IPS-18c (cell line): Measurements from ENCODE around the gene PTPRK.

Experiments
- H3K4me3 ChIP-seq: 2 replicates; pipeline ENCODE4 v1.7.0; 2013; ENCODE audit warnings: low read depth, mild to moderate bottlenecking, low read length, moderate library complexity; ENCODE audit not compliant: insufficient read depth
- H3K9me3 ChIP-seq: one replicate; pipeline ENCODE4 v1.6.1; 2013; ENCODE audit warnings: mild to moderate bottlenecking, low read length, moderate library complexity; ENCODE audit not compliant: control insufficient read depth, insufficient read depth

PTPRK gene

GRCh38 chr6:128240024-128240428 lies 280.4 kb downstream of the PTPRK start:
- no peak overlapping the region for H3K4me3 ChIP-seq
- H3K9me3 ChIP-seq: no peaks in the 10 kb centered on the region

DNA sequence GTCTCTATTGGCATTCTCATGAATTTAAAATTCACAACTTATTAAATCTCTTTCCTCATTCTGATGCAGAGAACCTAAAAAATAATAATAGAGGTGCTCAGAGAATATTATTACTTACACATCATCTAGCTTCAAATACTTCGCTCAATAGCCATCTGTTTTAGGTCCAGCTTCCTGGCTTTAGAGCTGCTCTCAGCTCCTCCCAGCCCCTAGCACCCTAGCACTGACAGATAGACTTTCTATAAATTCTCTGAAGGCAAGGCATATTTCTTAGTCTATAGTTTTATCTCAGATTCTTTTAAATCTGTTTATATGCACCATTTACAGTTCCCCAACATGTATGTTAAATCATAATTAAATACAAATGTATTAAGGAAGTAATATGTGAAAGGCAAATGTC lies 281.3 kb downstream of the PTPRK start:
- no peaks in the 10 kb centered on the region for H3K9me3 ChIP-seq
- H3K4me3 ChIP-seq: no peak overlapping the region

DNA sequence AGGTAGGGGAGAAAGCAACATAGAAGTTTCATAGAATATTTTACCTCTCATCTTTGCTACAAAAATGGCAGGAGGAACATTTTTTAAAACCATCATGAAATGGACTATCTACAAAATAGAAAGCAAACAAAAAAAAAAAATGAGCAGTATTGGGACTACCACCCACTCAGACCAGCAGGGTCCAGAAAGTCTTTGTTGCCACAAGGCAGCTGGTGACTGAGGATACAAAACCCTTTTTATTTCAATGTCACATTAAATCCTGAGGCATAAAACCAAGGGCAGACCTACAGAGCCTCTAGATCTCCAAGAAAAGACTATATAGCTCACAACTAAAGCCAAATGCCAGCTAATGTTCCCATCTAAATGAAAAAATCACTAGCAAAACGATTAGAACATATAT lies 282.2 kb downstream of the PTPRK start:
- Histone ChIP-seq H3K9me3 (no peaks in the 10 kb centered on the region), H3K4me3 (no peak overlapping the region)

DNA sequence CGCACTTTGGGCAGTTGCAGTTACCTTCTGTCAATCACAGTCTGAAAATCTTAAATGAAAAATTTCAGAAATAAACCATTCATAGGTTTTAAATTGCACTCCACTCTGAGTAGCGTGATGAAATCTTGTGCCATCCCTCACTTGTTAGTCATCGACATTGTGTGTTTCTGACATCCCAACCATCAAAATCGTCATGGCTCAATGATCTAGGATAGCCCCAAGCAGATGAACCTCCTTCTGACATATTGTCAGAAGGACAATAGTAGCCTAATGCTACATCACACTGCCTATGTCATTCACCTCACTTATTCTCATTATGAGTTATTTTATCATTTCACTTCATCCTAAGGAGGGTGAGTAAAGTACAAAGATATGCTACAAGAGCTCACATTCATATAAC lies 284.8 kb downstream of the PTPRK start:
- Histone ChIP-seq H3K9me3 (no peaks in the 10 kb centered on the region), H3K4me3 (no peak overlapping the region)

DNA sequence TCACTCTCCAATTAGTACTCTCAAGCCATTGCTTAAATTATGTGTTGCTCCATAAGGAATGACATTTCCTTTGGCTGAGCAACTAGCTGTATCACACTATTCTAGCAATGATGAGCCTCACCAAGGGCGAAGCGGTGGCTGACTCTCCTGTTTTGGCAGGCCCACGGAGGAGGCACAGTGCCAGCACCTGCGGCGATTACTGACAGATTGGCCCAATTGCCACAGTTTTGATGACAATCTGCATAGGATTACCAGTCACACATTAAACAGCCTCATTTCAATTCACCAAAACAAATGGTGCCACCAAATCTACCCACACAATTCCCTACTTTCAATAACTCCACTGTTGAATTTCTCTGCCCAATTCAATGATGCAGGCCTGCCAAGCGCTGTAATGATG lies 286.9 kb downstream of the PTPRK start:
- Histone ChIP-seq H3K4me3 (no peak overlapping the region), H3K9me3 (no peaks in the 10 kb centered on the region)

GRCh38 chr6:128230267-128230989 lies 290.0 kb downstream of the PTPRK start:
- Histone ChIP-seq H3K9me3 (no peaks in the 10 kb centered on the region), H3K4me3 (no peak overlapping the region)

GRCh38 chr6:128225612-128226011 lies 294.8 kb downstream of the PTPRK start:
- H3K4me3 ChIP-seq: no peak overlapping the region
- no peaks in the 10 kb centered on the region for H3K9me3 ChIP-seq

- no peak overlapping the region for H3K4me3 ChIP-seq
- no peaks in the 10 kb centered on the region for H3K9me3 ChIP-seq
These were observed 303.5 kb downstream of the PTPRK start for GRCh38 chr6:128216917-128217316.

DNA sequence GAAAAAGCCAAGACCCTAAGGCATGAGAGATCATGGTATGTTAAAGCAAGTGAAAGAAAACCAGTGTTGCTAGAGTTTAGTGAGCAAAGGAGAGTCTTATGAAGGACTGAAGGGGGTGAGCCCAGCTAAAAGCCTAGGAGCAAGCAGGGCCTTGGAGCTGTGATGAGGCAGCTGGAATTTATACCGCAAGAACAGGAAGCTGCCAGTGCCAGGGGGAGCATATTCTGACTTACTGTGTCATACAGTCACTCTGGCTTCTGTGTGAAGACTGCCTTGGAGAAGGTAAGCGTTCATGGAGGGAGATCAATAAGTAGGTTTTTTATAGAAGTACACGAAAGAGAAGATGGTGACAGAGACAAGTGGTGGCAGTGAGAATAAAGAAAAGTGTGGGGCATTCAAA lies 310.6 kb downstream of the PTPRK start:
- no peak overlapping the region for H3K4me3 ChIP-seq
- H3K9me3 ChIP-seq: no peaks in the 10 kb centered on the region

DNA sequence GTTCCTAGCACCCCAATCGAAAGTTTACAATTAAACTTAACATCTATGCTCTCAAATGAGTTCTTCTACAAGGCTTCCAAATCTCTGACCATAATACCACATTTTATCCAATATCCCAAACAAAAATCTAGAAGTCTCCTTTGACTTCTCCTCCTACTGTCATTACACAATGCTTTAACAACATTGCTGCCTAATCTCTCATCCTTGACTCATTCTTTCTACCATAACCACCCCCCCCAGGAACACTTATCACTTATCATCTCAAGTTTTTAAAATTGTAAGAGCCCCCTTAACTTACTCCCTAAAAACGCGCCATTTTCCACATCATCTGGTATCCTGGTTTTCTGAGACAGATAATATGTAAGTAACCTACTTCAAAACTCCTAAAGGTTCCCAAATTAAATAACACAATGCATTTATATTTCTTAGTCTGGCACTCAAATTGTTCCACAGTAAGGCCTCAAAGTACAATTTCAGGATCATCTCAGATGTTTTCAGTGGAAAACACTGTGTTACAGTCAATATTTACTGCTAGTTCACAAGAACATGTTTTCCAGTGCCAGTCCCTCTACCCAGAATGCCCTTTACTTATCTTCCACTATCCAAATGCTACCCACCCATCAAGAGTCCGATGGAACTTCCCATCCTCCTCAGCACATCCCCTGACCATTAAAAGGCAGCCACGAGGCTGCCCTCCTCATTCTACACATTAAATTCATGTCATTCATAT lies 311.4 kb downstream of the PTPRK start:
- Histone ChIP-seq H3K4me3 (no peak overlapping the region), H3K9me3 (no peaks in the 10 kb centered on the region)

- Histone ChIP-seq H3K4me3 (no peak overlapping the region), H3K9me3 (no peaks in the 10 kb centered on the region)
These were observed 312.3 kb downstream of the PTPRK start for GRCh38 chr6:128208078-128208477.

DNA sequence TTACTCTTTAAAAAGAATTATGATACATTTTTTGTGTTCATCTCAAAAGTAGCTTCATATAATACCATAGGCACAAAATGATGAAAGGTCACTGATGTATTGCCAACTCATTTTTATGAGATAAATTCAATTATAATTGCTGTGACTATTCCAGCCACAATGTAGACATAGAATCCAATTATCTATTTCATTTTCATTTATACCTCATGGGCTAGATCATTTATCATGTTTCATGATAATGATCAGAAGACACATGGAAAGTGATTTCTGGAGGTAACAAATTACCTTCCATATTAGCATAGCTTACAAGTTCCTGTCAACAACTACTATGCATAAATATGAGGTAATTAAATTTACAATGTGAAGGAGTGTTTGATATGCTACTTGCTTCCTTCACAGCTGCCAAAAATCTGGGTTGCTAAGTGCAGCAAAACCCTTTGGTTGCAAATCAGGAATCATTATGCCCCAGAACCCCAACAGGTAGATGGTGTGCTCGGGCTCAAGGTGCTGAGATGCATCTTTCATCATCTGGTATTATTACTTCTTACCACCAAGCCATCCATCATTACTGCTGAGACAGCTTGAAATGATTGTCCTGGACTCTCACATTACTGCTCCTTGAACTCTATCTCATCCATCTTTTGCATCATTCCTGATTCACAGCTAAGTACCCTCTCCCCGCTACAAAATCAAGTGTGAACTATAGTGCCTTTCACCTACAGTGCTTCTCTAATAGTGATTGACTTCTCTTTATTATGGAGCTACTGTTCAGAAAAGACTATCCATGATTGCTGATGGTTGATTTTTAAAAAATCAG lies 313.6 kb downstream of the PTPRK start:
- Histone ChIP-seq H3K4me3 (no peak overlapping the region), H3K9me3 (no peaks in the 10 kb centered on the region)

DNA sequence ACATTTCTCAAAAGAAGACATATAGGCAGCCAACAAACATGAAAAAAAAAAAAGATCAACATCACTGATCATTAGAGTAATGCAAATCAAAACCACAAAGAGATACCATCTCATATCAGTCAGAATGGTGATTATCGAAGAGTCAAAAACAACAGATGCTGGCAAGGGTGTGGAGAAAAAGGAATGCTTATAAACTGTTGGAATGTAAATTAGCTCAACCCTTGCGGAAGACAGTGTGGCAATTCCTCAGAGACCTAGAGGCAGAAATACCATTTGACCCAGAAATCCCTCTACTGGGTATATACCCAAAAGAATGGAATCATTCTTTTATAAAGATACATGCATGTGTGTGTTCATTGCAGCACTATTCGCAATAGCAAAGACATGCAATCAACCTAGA lies 315.8 kb downstream of the PTPRK start:
- no peaks in the 10 kb centered on the region for H3K9me3 ChIP-seq
- no peak overlapping the region for H3K4me3 ChIP-seq

DNA sequence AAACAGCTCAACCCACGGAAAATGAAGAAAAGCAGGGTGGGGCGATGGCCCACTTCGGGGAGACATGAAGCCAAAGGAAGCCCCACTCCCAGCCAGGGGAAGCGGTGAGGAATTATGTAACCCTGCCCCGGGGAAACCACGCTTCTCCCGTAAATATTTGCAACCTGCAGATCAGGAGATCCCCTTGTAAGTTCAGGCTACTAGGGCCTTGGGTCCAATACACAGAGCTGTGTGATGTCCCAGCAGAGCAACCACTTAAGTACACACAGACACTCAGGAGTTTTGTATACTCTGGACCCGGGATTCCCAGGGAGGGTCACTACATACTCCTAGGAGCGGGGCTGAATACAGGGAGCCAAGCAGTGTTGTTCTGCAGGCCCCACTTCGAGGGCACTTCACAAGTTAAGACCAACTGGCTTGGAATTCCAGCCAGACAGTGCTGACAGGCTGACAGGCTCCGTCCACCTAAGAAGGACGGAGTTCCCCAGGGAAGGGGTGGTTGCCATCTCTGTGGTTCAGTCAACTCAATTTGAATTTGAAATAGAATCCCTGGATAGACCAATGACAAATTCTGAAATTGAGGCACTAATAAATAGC lies 318.1 kb downstream of the PTPRK start:
- H3K4me3 ChIP-seq: no peak overlapping the region

DNA sequence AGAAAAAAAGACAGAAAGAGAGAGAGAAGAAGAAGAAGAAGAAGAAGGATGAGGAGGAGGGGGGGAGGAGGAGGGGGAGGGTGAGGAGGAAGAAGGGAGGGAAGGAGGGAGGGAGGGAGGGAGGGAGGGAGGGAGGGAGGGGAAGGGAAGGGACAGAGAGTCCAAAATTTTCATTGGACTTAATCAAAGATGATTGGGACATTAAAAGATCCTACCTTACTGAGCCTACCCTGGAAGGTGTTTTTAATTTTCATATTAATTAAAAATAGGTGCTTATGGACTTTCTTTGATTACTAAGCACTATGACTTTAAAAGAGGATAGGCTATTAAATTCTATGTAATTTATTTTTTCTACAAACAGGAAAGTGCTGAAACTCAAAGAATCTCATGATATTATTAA lies 319.6 kb downstream of the PTPRK start:
- H3K4me3 ChIP-seq: no peak overlapping the region
- no peaks in the 10 kb centered on the region for H3K9me3 ChIP-seq

More for the DNA sequence above, 318.1 kb downstream of the PTPRK start:
- no peaks in the 10 kb centered on the region for H3K9me3 ChIP-seq

- no peaks in the 10 kb centered on the region for H3K9me3 ChIP-seq
- H3K4me3 ChIP-seq: no peak overlapping the region
These were observed 320.9 kb downstream of the PTPRK start for GRCh38 chr6:128199461-128199860.

DNA sequence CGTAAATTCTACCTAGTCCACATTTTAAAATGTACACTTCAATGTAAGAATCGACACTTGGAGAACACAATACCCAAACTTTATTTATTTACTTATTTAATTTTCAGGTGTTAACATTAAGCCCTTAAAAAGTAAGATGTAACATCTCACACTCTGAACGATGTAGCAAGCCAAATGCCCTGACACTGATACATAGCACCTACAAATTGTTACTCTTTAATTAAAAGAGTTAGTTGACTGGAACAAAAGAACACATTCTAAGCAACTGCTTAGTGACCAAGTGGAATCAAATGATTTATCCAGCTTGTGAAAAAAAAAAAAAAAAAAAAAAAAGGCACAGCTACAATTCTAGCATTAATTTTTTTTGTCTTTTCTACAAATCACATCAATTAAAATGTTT lies 327.4 kb downstream of the PTPRK start:
- no peaks in the 10 kb centered on the region for H3K9me3 ChIP-seq
- H3K4me3 ChIP-seq: no peak overlapping the region

DNA sequence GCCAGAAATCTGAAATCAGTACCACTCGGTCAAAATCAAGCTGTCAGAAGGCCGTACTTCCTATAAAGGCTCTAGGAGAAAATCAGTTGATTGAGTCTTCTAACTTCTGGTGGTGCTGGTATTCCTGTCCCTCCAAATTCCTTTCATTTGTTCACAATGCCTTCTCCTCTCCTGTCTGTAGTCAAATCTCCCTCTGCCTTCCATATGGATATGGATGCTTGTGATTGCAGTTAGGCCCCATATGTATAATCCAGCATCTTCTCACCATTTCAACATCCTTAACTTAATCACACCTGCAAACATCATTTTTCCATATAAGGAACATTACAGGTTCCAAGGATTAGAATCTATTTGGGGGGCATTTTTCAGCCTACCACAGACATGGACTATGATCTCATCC lies 331.7 kb downstream of the PTPRK start:
- no peaks in the 10 kb centered on the region for H3K9me3 ChIP-seq
- H3K4me3 ChIP-seq: no peak overlapping the region
